Diencephalon (tissue), 1 donor: ENCODE data around the gene PRELP. TPM values are rescaled to one million over a fixed set of nuclear protein-coding genes. Genes with fewer than 3 reads are reported as not detected.

Experiments
- total RNA-seq: library from RNA; depleted of rRNA; stranded (reverse); fragments of >200 nt; gene quantifications from one replicate; pipeline ENCODE4 v1.2.3, GENCODE V29; 2014

Gene PRELP
- total RNA-seq, result 0.23 TPM

GRCh38 chr1:203475012-203475981 is at the start of gene PRELP:
PRELP (plus strand) TSS chr1:203475806; CDS start chr1:203483185, 7,379 bp downstream.

DNA sequence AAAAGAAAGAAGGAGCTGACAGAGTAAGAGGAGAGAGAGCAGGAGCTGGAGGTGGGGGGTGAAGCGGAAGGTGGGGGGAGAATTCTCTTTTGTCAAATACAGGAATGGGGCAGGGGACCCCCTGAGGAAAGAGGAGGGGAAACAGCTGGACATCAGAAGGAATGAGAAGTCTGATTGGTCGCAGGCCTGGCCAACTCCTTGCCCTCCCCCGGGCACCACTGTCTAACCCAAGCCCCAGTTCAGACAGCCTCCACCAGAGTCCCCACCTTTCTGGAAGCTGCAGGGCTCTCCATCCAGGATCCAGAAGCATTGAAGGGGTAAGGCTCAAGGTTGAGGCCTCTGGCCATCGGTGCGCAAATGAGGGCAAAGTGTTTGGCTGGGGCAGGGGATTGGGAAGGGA is 18.3 kb downstream of the PRELP start, which contains the start of gene OPTC:
Gene OPTC, plus strand, starts transcription at position 253 of the 400 bp plus-strand sequence. CDS start 1,853 bp downstream, outside the sequence.

Other genes starting within 250 kb of the PRELP start
- gene CHIT1, start 246.1 kb upstream of the PRELP start, total RNA-seq, result 0.46 TPM
- gene BTG2, start 170.3 kb upstream of the PRELP start, total RNA-seq, result 16.8 TPM
- 0.92 TPM for gene FMOD, start 124.7 kb upstream of the PRELP start, total RNA-seq
- not detected for gene OPTC, start 18.3 kb downstream of the PRELP start, total RNA-seq
- 58.8 TPM for gene ATP2B4, start 151.0 kb downstream of the PRELP start, total RNA-seq